Measurements from ENCODE around the gene DPYD.

The DPYD gene

GRCh38 chr1:97097404-97097925, 823.4 kb downstream of the DPYD start:
- DNase-seq (ENCODE audit: low read depth in 1 of 2, low spot score in 1 of 2): no peak

GRCh38 chr1:97095764-97096163, 825.1 kb downstream of the DPYD start:
- DNase-seq (ENCODE audit: low read depth in 1 of 2, low spot score in 1 of 2): no peak

GRCh38 chr1:97094247-97094972, 826.4 kb downstream of the DPYD start:
- no peak for DNase-seq (ENCODE audit: low read depth in 1 of 2, low spot score in 1 of 2)

GRCh38 chr1:97093741-97094140, 827.1 kb downstream of the DPYD start:
- no peak for DNase-seq (ENCODE audit: low read depth in 1 of 2, low spot score in 1 of 2)

- no peak for DNase-seq (ENCODE audit: low read depth in 1 of 2, low spot score in 1 of 2)
Observed at GRCh38 chr1:97092824-97093223, 828.0 kb downstream of the DPYD start.

DNA sequence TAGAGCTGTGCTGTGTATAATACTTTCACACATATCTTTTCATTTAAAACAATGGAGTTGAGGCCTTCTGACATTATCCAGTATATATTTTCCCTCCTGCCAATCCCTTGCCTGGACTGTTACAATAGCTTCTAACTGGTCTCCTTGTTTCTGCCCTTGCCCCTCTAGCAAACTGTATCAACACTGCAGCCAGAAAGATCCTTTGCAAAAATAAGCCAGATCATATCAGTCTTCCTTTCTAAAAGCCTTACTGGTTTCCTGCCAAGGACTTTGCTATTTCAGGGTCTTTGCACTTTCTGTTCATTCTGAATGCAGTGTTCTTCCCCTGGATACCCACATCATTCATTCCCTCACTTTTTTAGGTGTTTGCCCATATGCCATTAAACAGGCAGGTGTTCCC, 829.2 kb downstream of the DPYD start:
- no peak for DNase-seq (ENCODE audit: low read depth in 1 of 2, low spot score in 1 of 2)

GRCh38 chr1:97091263-97091662, 829.6 kb downstream of the DPYD start:
- DNase-seq (ENCODE audit: low read depth in 1 of 2, low spot score in 1 of 2): no peak

DNA sequence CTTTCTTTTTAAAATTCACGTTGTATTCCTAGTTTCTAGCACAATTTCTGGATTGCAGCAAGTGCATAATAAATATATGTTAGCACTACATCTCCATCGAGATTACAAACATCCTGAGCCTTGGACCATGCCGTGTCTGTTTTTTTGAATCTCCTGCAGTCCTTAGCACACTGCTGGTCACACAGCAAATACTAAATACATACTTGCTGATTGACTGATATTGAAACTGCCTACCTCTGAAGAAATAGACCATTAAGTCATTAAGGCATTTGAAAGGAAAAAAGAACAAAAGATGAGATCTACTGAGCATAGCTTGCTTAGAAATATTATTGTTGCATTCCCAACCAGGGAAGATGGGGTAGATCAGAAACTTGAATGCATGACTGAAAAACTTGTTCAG, 830.1 kb downstream of the DPYD start:
- no peak for DNase-seq (ENCODE audit: low read depth in 1 of 2, low spot score in 1 of 2)

GRCh38 chr1:97089173-97089572, 831.7 kb downstream of the DPYD start:
- no peak for DNase-seq (ENCODE audit: low read depth in 1 of 2, low spot score in 1 of 2)

DNA sequence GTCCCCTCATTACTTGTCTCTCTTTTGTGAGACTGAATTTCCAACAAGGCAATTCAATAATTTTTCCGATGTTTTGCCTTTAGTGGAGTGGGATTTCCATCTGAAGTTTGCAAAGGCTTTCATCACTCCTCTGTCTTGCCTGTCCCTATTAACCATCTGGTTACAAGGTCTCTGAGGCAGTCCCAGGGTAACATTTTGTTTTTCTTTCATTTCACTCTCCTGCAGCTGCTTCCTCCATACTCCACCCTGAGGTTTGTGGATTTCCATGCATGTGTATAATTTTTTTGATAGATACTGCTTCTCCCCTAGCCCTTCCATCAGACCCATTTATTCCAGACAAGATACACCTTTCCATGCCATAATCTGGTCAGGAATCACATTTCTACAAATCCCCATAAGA, 832.4 kb downstream of the DPYD start:
- no peak for DNase-seq (ENCODE audit: low read depth in 1 of 2, low spot score in 1 of 2)

- no peak for DNase-seq (ENCODE audit: low read depth in 1 of 2, low spot score in 1 of 2)
Observed at GRCh38 chr1:97084546-97084945, 836.3 kb downstream of the DPYD start.

DNA sequence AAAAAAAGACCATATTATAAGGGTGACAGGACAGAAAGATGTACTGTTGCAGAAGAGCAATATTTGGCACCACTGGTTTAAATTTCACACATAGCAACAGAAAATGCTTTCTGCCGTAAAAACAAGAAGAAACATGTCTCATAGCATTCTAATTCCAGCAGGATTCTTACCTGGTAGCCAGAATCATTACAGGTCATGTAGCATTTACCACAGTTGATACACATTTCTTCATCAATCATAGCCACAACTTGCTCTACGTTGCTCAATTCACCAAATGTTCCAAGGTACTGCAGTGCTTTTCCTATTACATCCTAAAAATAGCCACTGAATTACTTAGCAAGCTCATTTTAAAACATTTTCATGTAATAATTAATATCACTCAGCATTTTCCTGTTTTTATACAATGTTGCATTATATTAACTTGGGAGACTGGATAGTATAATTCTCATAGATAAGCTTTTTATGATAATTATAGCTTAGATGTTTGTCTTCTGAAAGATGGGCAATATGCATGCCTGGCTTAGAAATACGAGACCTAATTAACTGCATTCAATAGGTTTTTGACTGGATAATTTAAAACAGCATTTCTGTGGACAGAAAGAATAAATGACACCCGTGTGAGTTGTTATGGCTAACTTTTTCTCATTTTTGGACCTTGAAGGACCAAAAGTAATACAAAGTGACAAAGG, 838.5 kb downstream of the DPYD start:
- no peak for DNase-seq (ENCODE audit: low read depth in 1 of 2, low spot score in 1 of 2)

DNA sequence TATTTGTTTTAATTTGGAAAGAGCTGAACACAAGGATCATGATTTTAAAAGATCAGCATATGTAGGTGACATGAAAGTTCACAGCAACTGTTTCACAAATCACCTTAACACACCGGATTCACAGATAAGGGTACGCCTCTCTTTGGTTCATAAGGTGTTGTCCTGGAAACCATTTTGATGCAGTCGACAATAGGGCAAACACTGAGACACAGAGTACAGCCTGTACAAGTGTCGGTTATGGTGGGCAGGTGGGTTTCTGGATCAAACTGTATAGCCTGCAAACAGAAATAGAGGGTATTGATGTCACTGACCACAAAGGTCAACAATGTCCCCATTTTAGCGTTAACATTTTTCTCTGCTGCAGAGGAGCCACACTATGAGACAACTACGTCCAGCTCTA, 842.0 kb downstream of the DPYD start:
- no peak for DNase-seq (ENCODE audit: low read depth in 1 of 2, low spot score in 1 of 2)

GRCh38 chr1:97077221-97077620, 843.6 kb downstream of the DPYD start:
- no peak for DNase-seq (ENCODE audit: low read depth in 1 of 2, low spot score in 1 of 2)

DNA sequence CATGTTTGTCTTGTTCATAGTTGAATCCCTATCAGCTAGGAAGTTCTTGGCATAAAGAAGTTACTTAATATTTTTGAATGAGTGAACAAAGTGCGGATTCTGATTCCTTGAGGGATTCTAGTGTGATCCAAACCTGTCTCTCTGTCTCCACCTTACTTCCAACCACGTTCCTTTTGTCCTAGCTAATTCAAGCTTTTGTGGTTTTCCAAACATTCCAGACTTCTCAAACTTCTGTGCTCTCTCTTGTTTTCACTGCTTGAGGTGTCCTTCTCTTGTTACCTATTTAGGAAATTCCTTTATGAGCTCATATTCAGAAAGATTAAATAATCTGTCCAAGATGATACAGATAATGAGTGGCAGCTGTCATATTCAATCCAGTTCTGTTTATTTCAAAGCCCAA, 846.1 kb downstream of the DPYD start:
- DNase-seq (ENCODE audit: low read depth in 1 of 2, low spot score in 1 of 2): no peak

- DNase-seq (ENCODE audit: low read depth in 1 of 2, low spot score in 1 of 2): no peak
Observed at GRCh38 chr1:97073936-97074335, 846.9 kb downstream of the DPYD start.

- no peak for DNase-seq (ENCODE audit: low read depth in 1 of 2, low spot score in 1 of 2)
Observed at GRCh38 chr1:97073169-97073568, 847.7 kb downstream of the DPYD start.

GRCh38 chr1:97071173-97071572, 849.7 kb downstream of the DPYD start:
- no peak for DNase-seq (ENCODE audit: low read depth in 1 of 2, low spot score in 1 of 2)

- DNase-seq (ENCODE audit: low read depth in 1 of 2, low spot score in 1 of 2): no peak
Observed at GRCh38 chr1:97070376-97070775, 850.5 kb downstream of the DPYD start.

- DNase-seq (ENCODE audit: low read depth in 1 of 2, low spot score in 1 of 2): no peak
Observed at GRCh38 chr1:97069312-97069711, 851.5 kb downstream of the DPYD start.

- no peak for DNase-seq (ENCODE audit: low read depth in 1 of 2, low spot score in 1 of 2)
Observed at GRCh38 chr1:97066860-97067259, 854.0 kb downstream of the DPYD start.

DNA sequence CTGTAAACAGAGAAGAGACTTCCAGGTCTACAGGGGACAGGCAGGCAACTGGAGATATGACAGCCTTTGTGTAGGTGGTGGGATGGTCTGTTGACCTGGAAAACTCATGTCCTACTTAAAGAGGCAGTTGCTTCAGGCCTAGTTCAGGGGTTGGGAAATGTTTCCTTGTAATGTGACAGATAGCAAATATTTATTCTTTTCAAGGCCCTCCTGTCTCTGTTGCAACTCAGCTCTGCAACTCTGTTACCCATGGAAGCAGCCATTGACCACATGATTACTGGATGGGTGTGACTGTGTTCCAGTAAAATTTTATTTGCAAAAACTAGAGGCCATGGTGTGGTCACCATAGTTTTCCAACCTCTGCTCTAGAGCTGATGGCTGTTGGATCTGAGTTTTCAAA, 857.3 kb downstream of the DPYD start:
- DNase-seq (ENCODE audit: low read depth in 1 of 2, low spot score in 1 of 2): no peak

GRCh38 chr1:97061604-97062003, 859.2 kb downstream of the DPYD start:
- no peak for DNase-seq (ENCODE audit: low read depth in 1 of 2, low spot score in 1 of 2)

Data from activated T-helper 1 cell treated with anti-CD3 and anti-CD28 coated beads, Interleukin-2, amount 50 U/mL, for 16 hours (primary cell).